ENCODE data around the gene SYT1. TPM values are rescaled to one million over a fixed set of nuclear protein-coding genes. Genes with fewer than 3 reads are reported as not detected.

Gene SYT1
- total RNA-seq, 1 donor from 2014 or later = 33.2 TPM

GRCh38 chr12:78914859-78915331 lies 50.3 kb downstream of the SYT1 start:
- no peaks in the 10 kb centered on the region for H3K79me2 ChIP-seq (ENCODE audit: insufficient read depth, low read length)
- Mint-ChIP-seq H3K27ac (ENCODE audit: unreplicated experiment) (peak overlapping the region; percentile 85), H3K9me3 (ENCODE audit: unreplicated experiment) (no peaks in the 10 kb centered on the region), H3K27me3 (ENCODE audit: low read depth, unreplicated experiment) (no peaks in the 10 kb centered on the region), H3K4me3 (ENCODE audit: unreplicated experiment) (no peak overlapping the region), H3K4me1 (ENCODE audit: low read depth, unreplicated experiment) (peaks cover 28% of the 10 kb centered on the region), H3K36me3 (ENCODE audit: low read depth, unreplicated experiment) (no peaks in the 10 kb centered on the region)
- TF ChIP-seq EZH2 (IDR thresholded peaks at IDR 0.05; ENCODE audit: insufficient read depth, low read length) (no peak), CTCF (IDR thresholded peaks at IDR 0.05; ENCODE audit: insufficient read depth, low read depth, low read length) (no peak)
- no peak overlapping the region for H2AFZ ChIP-seq (ENCODE audit: low read depth, low read length)
- peaks cover 6% of the 10 kb centered on the region for H3K4me1 ChIP-seq (ENCODE audit: insufficient read depth, low read length)
- FAIRE-seq (no peak), DNase-seq (ENCODE audit: low read depth) (no peak)
- H3K4me2 ChIP-seq (ENCODE audit: low read length) = no peak overlapping the region
- no peaks in the 10 kb centered on the region for H3K9me3 ChIP-seq (ENCODE audit: insufficient read depth, low read depth, low read length)
- H3K4me3 ChIP-seq (ENCODE audit: insufficient read depth, low read depth, low read length) = no peak overlapping the region
- no peaks in the 10 kb centered on the region for H4K20me1 ChIP-seq (ENCODE audit: insufficient read depth, low read length)
- no peaks in the 10 kb centered on the region for H3K36me3 ChIP-seq (ENCODE audit: insufficient read depth, low read length)
- H3K27me3 ChIP-seq (ENCODE audit: insufficient read depth, low read length) = no peaks in the 10 kb centered on the region
- H3K9ac ChIP-seq (ENCODE audit: low read length) = no peak overlapping the region
- no peak overlapping the region for H3K27ac ChIP-seq (ENCODE audit: low read depth, low read length)

GRCh38 chr12:78916845-78917480 lies 52.4 kb downstream of the SYT1 start:
- H3K4me2 ChIP-seq (ENCODE audit: low read length) = peak overlapping the region; percentile 40
- Mint-ChIP-seq H3K4me1 (ENCODE audit: low read depth, unreplicated experiment) (peaks cover 28% of the 10 kb centered on the region), H3K9me3 (ENCODE audit: unreplicated experiment) (no peaks in the 10 kb centered on the region), H3K36me3 (ENCODE audit: low read depth, unreplicated experiment) (no peaks in the 10 kb centered on the region), H3K27me3 (ENCODE audit: low read depth, unreplicated experiment) (no peaks in the 10 kb centered on the region), H3K27ac (ENCODE audit: unreplicated experiment) (peak overlapping the region; percentile 80), H3K4me3 (ENCODE audit: unreplicated experiment) (no peak overlapping the region)
- TF ChIP-seq CTCF (IDR thresholded peaks at IDR 0.05; ENCODE audit: insufficient read depth, low read depth, low read length) = no peak
- TF ChIP-seq EZH2 (IDR thresholded peaks at IDR 0.05; ENCODE audit: insufficient read depth, low read length) = no peak
- H3K4me1 ChIP-seq (ENCODE audit: insufficient read depth, low read length) = peaks cover 6% of the 10 kb centered on the region
- DNase-seq (ENCODE audit: low read depth) (peak; percentile 82), FAIRE-seq (peak; percentile 43)
- H3K9me3 ChIP-seq (ENCODE audit: insufficient read depth, low read depth, low read length) = no peaks in the 10 kb centered on the region
- H3K27ac ChIP-seq (ENCODE audit: low read depth, low read length) = peak overlapping the region; percentile 46
- H3K79me2 ChIP-seq (ENCODE audit: insufficient read depth, low read length) = no peaks in the 10 kb centered on the region
- H3K9ac ChIP-seq (ENCODE audit: low read length) = no peak overlapping the region
- H3K4me3 ChIP-seq (ENCODE audit: insufficient read depth, low read depth, low read length) = no peak overlapping the region
- no peak overlapping the region for H2AFZ ChIP-seq (ENCODE audit: low read depth, low read length)
- no peaks in the 10 kb centered on the region for H3K36me3 ChIP-seq (ENCODE audit: insufficient read depth, low read length)
- no peaks in the 10 kb centered on the region for H4K20me1 ChIP-seq (ENCODE audit: insufficient read depth, low read length)
- H3K27me3 ChIP-seq (ENCODE audit: insufficient read depth, low read length) = no peaks in the 10 kb centered on the region

GRCh38 chr12:78917513-78917912 lies 52.9 kb downstream of the SYT1 start:
- TF ChIP-seq EZH2 (IDR thresholded peaks at IDR 0.05; ENCODE audit: insufficient read depth, low read length) (no peak), CTCF (IDR thresholded peaks at IDR 0.05; ENCODE audit: insufficient read depth, low read depth, low read length) (no peak)
- Histone ChIP-seq H3K36me3 (ENCODE audit: insufficient read depth, low read length) (no peaks in the 10 kb centered on the region), H3K4me2 (ENCODE audit: low read length) (peak overlapping the region; percentile 40), H2AFZ (ENCODE audit: low read depth, low read length) (no peak overlapping the region), H3K4me1 (ENCODE audit: insufficient read depth, low read length) (peaks cover 6% of the 10 kb centered on the region), H3K4me3 (ENCODE audit: insufficient read depth, low read depth, low read length) (no peak overlapping the region), H3K9ac (ENCODE audit: low read length) (no peak overlapping the region), H3K9me3 (ENCODE audit: insufficient read depth, low read depth, low read length) (no peaks in the 10 kb centered on the region), H3K27me3 (ENCODE audit: insufficient read depth, low read length) (no peaks in the 10 kb centered on the region), H3K27ac (ENCODE audit: low read depth, low read length) (no peak overlapping the region), H3K79me2 (ENCODE audit: insufficient read depth, low read length) (no peaks in the 10 kb centered on the region), H4K20me1 (ENCODE audit: insufficient read depth, low read length) (no peaks in the 10 kb centered on the region)
- H3K36me3 Mint-ChIP-seq (ENCODE audit: low read depth, unreplicated experiment) = no peaks in the 10 kb centered on the region
- DNase-seq (ENCODE audit: low read depth) (no peak), FAIRE-seq (no peak)
- no peaks in the 10 kb centered on the region for H3K27me3 Mint-ChIP-seq (ENCODE audit: low read depth, unreplicated experiment)
- no peaks in the 10 kb centered on the region for H3K9me3 Mint-ChIP-seq (ENCODE audit: unreplicated experiment)
- H3K27ac Mint-ChIP-seq (ENCODE audit: unreplicated experiment) = peak overlapping the region; percentile 80
- peaks cover 28% of the 10 kb centered on the region for H3K4me1 Mint-ChIP-seq (ENCODE audit: low read depth, unreplicated experiment)
- H3K4me3 Mint-ChIP-seq (ENCODE audit: unreplicated experiment) = no peak overlapping the region

Data from astrocyte (in vitro differentiated cells and primary cell).